Dermis lymphatic vessel endothelial cell (primary cell): ENCODE measurements around the gene RIMKLA. TPM values are rescaled to one million over a fixed set of nuclear protein-coding genes. Genes with fewer than 3 reads are reported as not detected.

Experiments used
- total RNA-seq: library from RNA; depleted of rRNA; stranded (reverse); fragments of >200 nt; gene quantifications from 2 replicates; pipeline ENCODE4 v1.2.1, GENCODE V29; 2014

The RIMKLA gene, protein sequence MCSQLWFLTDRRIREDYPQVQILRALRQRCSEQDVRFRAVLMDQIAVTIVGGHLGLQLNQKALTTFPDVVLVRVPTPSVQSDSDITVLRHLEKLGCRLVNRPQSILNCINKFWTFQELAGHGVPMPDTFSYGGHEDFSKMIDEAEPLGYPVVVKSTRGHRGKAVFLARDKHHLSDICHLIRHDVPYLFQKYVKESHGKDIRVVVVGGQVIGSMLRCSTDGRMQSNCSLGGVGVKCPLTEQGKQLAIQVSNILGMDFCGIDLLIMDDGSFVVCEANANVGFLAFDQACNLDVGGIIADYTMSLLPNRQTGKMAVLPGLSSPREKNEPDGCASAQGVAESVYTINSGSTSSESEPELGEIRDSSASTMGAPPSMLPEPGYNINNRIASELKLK
- total RNA-seq, result under 0.01 TPM in 2 replicates

DNA sequence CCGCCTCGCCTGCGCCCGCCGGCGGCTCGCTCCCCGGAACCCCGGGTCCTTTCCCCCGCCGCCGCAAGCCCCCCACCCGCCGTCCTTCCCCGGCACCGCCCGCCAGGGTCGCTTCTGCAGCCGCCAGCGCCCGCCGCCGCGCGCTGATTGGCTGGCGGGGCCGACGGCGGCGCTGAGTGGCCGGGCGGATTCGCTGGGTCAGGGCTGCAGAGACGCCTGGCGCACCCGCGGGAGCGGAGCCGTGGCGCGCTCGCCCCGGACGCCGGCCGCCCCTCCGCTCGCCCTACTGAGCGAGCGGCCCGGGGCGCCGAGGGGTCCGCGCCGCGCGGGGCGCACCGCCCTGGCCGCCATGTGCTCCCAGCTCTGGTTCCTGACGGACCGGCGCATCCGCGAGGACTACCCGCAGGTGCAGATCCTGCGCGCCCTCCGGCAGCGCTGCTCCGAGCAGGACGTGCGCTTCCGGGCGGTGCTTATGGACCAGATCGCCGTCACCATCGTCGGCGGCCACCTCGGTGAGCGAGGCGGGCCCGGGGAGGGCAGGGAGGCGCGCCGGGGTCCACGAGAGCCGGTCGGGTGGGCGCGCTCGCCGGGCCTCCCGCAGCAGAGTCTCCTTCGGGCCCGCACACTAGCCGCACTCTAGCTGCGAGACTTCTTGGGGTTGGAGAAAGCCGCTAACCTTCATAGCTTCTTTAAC is at the start of gene RIMKLA:
Gene RIMKLA (plus strand): TSS at position 207 of the 694 bp plus-strand sequence. CDS start 143 bp downstream, at position 350.

DNA sequence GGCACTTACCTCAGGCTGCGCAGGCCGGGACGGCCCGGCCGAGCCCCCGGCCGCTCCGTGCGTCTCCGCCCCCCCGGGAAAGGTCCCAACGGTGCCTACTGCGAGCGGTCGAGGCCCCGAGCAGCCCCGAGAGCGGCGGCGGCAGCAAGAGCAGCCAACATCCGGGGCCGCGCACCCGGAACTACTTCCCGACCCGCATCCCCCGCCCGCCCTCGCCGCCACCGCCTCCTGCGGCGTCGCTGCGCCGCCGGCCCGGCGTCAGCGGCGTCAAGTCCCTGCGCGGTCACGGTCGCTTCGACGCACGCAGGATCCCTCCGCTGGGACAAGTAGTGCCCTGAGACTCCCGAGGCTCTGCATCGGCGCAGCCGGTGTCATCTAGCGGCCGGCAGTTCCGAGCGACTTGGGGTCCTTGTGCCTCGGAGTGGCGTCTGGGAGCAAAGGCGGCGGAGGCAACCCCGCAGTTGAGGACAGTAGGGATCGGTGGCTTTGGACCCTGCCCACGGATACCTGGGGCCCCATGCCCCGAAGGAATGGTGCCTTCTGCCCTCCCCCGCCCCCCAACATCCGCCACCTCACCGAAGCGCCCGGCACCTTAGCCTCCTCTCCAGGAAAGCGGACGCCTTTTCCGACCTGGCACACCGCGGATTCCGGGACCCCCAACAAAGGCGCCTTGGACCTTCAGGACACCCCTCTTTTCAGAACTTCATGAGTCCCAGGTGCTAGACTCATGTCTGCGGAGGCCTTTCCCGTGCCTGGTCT is 45.4 kb upstream of the RIMKLA start, which contains the start of gene FOXJ3:
Gene FOXJ3 (minus strand): TSS at position 186 of the 759 bp plus-strand sequence. CDS start 24,142 bp downstream, outside the sequence.

GRCh38 chr1:42456010-42456753 is 75.6 kb downstream of the RIMKLA start, which contains the start of the genes PPCS and ZMYND12:
PPCS (plus strand) TSS chr1:42456543; CDS start chr1:42456566, 23 bp downstream.
ZMYND12 (minus strand) TSS chr1:42456022; CDS start chr1:42455997, 25 bp downstream.

GRCh38 chr1:42462828-42463763 is 82.5 kb downstream of the RIMKLA start, which contains the start of gene CCDC30:
CCDC30 (plus strand) TSS chr1:42463286; CDS start chr1:42480552, 17,266 bp downstream.

Other genes with a start within 250 kb of the RIMKLA start
- not detected in 2 replicates for gene GUCA2B, start 227.4 kb upstream of the RIMKLA start, total RNA-seq
- not detected in 2 replicates for gene GUCA2A, start 216.0 kb upstream of the RIMKLA start, total RNA-seq
- 21.0 and 21.5 TPM in 2 replicates for gene FOXJ3, start 45.6 kb upstream of the RIMKLA start, total RNA-seq
- 0.43 and 0.60 TPM in 2 replicates for gene ZMYND12, start 75.2 kb downstream of the RIMKLA start, total RNA-seq
- 29.5 and 30.9 TPM in 2 replicates for gene PPCS, start 75.8 kb downstream of the RIMKLA start, total RNA-seq
- gene CCDC30, start 82.5 kb downstream of the RIMKLA start, total RNA-seq, result 0.33 and 0.69 TPM in 2 replicates